Skeletal muscle tissue (tissue), 4 donors: ENCODE measurements around the gene MARCHF10. TPM values are rescaled to one million over a fixed set of nuclear protein-coding genes. Genes with fewer than 3 reads are reported as not detected.
"Not testable (repeated sequence)": the region's sequence is repeated elsewhere in the genome, so short reads cannot be mapped to it uniquely, and the experiment has no call there.

Experiments
- H3K27ac ChIP-seq: one replicate; pipeline ENCODE4 v1.7.0; 2013; ENCODE audit warnings: mild to moderate bottlenecking, low read depth, low read length, inconsistent platforms
- H3K27me3 ChIP-seq, 3 donors: one replicate each; pipeline ENCODE4 v1.7.0; 2013; ENCODE audit warnings: low read length in 3 of 3; ENCODE audit not compliant: control insufficient read depth in 3 of 3, insufficient read depth in 3 of 3
- H3K36me3 ChIP-seq, 3 donors: one replicate each; pipeline ENCODE4 v1.7.0; 2013; ENCODE audit warnings: low read length in 3 of 3; ENCODE audit not compliant: control insufficient read depth in 3 of 3, insufficient read depth in 3 of 3
- H3K4me1 ChIP-seq, 3 donors: one replicate each; pipeline ENCODE4 v1.7.0; 2013; ENCODE audit warnings: low read length in 3 of 3, mild to moderate bottlenecking in 3 of 3; ENCODE audit not compliant: control insufficient read depth in 3 of 3, insufficient read depth in 3 of 3
- H3K4me3 ChIP-seq, 3 donors: one replicate each; pipeline ENCODE4 v1.7.0; 2013; ENCODE audit warnings: low read length in 3 of 3
- H3K9ac ChIP-seq, 3 donors: one replicate each; pipeline ENCODE4 v1.7.0; 2013; ENCODE audit warnings: low read length in 3 of 3, mild to moderate bottlenecking in 3 of 3, moderate library complexity in 2 of 3, low read depth in 1 of 3
- H3K9me3 ChIP-seq, 3 donors: one replicate each; pipeline ENCODE4 v1.7.0; 2013; ENCODE audit warnings: low read length in 3 of 3; ENCODE audit not compliant: control insufficient read depth in 3 of 3
- total RNA-seq: library from RNA; depleted of rRNA; stranded (reverse); fragments of >200 nt; gene quantifications from one replicate; pipeline ENCODE4 v1.2.3, GENCODE V29; 2014
- donor health status: Osteomylitis.

MARCHF10 gene, protein sequence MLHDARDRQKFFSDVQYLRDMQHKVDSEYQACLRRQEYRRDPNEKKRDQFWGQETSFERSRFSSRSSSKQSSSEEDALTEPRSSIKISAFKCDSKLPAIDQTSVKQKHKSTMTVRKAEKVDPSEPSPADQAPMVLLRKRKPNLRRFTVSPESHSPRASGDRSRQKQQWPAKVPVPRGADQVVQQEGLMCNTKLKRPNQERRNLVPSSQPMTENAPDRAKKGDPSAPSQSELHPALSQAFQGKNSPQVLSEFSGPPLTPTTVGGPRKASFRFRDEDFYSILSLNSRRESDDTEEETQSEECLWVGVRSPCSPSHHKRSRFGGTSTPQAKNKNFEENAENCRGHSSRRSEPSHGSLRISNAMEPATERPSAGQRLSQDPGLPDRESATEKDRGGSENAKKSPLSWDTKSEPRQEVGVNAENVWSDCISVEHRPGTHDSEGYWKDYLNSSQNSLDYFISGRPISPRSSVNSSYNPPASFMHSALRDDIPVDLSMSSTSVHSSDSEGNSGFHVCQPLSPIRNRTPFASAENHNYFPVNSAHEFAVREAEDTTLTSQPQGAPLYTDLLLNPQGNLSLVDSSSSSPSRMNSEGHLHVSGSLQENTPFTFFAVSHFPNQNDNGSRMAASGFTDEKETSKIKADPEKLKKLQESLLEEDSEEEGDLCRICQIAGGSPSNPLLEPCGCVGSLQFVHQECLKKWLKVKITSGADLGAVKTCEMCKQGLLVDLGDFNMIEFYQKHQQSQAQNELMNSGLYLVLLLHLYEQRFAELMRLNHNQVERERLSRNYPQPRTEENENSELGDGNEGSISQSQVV
- not detected for total RNA-seq

GRCh38 chr17:62807812-62808575 is at the start of gene MARCHF10:
Gene MARCHF10, minus strand, starts transcription at chr17:62808314. Its CDS starts 6,579 bp downstream, at chr17:62801735.
- no peak within 1 kb of the TSS for H3K4me3 ChIP-seq
- H3K9me3 ChIP-seq: no peaks in the 10 kb centered on the region
- no peak within 1 kb of the TSS for H3K9ac ChIP-seq
- no peaks in the 10 kb centered on the region for H3K36me3 ChIP-seq
- H3K27ac ChIP-seq: no peak within 1 kb of the TSS
- peaks cover 2 to 12% (median 8%) of the 10 kb centered on the region in 3 donors for H3K27me3 ChIP-seq
- no peaks in the 10 kb centered on the region for H3K4me1 ChIP-seq

DNA sequence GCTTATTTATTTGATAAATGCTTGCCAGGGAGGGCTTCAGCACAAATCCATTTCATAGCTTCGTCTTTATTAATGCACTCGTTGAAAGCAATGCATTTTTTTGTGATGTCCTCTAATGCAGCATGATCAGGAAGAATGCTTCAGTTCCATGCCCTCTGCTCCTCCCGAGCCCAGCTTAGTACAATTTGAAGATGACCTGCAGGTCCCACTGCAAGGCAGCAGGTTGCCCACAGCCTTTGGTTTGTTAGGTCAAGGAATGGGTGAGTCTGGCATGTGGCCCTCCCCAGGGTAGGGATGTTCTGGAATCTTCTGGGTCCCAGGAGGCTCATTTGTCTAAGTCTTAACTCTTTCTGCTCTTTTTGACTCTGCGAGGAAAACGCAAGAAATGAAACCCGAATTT is 49.4 kb upstream of the MARCHF10 start:
- no peak overlapping the region for H3K27ac ChIP-seq
- H3K36me3 ChIP-seq: no peaks in the 10 kb centered on the region
- no peak overlapping the region for H3K9ac ChIP-seq
- H3K4me1 ChIP-seq: no peaks in the 10 kb centered on the region
- H3K27me3 ChIP-seq: no peaks in the 10 kb centered on the region
- no peaks in the 10 kb centered on the region for H3K9me3 ChIP-seq
- H3K4me3 ChIP-seq: no peak overlapping the region

DNA sequence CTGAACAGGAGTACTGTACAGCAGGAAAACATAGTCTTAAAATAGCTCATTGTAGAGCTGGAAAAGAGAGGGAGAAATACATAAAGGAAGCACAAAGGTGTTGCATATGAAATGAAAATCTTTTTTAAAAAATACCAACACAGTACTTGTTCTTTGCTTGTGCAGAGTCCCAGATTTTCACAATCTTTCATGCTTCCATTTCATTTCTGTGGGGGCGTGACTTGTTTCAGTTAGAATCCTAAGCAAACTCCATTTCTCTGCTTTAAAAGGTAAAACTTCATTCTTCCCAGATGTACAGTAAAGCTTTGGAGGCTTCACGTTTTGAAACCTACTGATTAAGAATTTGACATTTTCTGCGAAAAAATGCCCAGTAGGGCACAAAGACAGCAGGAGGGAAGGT is 48.5 kb upstream of the MARCHF10 start:
- no peak overlapping the region for H3K9ac ChIP-seq
- H3K9me3 ChIP-seq: no peaks in the 10 kb centered on the region
- no peaks in the 10 kb centered on the region for H3K4me1 ChIP-seq
- no peaks in the 10 kb centered on the region for H3K27me3 ChIP-seq
- H3K36me3 ChIP-seq: no peaks in the 10 kb centered on the region
- H3K27ac ChIP-seq: no peak overlapping the region
- H3K4me3 ChIP-seq: no peak overlapping the region

DNA sequence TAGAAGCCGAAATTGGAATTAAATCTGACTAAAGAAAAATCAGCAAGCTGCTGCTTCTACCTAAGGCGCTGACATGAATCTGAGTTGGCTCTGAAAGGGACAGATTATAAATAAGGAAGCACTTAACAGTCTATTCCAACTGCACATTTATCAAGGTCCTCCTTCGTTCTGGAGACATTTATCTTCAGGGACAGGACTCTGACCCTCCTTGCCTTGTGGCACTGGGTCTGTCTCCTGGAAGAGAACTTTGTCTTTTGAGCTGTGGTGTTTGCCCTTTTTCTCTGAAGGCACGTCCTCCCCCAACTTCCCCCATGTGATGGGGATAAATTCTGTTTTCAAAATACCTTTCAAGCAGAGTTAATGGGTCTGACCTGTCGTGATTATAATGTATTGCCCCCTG is 47.0 kb upstream of the MARCHF10 start:
- no peak overlapping the region for H3K27ac ChIP-seq
- H3K4me3 ChIP-seq: no peak overlapping the region
- H3K9me3 ChIP-seq: no peaks in the 10 kb centered on the region
- H3K36me3 ChIP-seq: no peaks in the 10 kb centered on the region
- no peaks in the 10 kb centered on the region for H3K27me3 ChIP-seq
- H3K9ac ChIP-seq: no peak overlapping the region
- H3K4me1 ChIP-seq: no peaks in the 10 kb centered on the region

DNA sequence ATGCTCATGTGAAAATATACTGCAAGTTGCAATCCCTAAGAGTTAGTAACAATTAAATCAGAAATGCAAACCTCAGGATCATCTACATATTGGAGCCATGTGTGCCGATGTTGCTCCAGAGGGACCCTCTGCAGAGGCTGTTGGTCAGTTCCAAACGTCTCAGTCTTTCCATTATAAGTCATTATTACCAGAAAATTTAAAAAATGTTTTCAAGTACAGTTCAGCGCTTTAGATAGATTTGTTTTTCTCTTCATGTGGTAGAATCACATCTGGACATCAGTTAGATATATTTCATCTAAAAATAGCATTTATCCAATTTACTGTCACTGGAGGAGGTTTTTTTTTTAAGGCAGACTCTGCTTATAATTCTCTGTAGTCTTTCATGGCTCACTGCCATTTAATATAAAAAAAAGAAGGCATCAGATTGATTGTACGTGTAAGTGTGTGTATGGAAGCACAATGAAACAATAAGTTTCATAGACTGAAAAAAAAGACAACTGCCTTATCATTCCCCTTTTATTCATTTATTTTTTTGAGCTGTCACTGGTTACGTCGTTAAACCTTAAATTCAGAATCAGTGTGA is 46.1 kb upstream of the MARCHF10 start:
- Histone ChIP-seq H3K36me3 (no peaks in the 10 kb centered on the region), H3K4me3 (no peak overlapping the region), H3K4me1 (no peaks in the 10 kb centered on the region), H3K9me3 (no peaks in the 10 kb centered on the region), H3K27ac (no peak overlapping the region), H3K9ac (no peak overlapping the region), H3K27me3 (no peaks in the 10 kb centered on the region)

DNA sequence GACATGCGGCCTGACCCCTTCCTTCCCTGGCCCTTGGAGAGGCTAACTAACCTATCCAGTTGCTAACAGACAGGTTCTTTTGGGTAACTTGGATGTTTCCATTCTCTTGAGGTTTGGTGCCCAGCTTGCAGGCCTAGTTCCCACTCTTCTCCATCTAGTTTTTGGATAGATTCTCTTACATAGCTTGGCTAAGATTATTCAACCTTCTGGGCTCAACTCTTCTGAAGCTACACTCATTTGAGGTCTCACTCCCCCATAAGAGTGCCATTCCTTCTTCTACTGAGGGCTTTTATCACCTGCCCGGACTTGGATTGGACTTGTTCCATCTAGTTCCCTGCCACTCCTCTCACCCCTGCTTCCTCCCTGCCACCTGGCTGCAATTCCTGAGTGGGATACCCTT is 44.1 kb upstream of the MARCHF10 start:
- Histone ChIP-seq H3K27me3 (no peaks in the 10 kb centered on the region), H3K36me3 (no peaks in the 10 kb centered on the region), H3K4me3 (no peak overlapping the region), H3K4me1 (no peaks in the 10 kb centered on the region), H3K27ac (no peak overlapping the region), H3K9me3 (no peaks in the 10 kb centered on the region), H3K9ac (no peak overlapping the region)

- not testable (repeated sequence) for H3K27me3 ChIP-seq, H3K9me3 ChIP-seq, H3K4me1 ChIP-seq, H3K4me3 ChIP-seq, H3K9ac ChIP-seq, H3K27ac ChIP-seq, H3K36me3 ChIP-seq
Measured at GRCh38 chr17:62849591-62850415, 41.7 kb upstream of the MARCHF10 start.

DNA sequence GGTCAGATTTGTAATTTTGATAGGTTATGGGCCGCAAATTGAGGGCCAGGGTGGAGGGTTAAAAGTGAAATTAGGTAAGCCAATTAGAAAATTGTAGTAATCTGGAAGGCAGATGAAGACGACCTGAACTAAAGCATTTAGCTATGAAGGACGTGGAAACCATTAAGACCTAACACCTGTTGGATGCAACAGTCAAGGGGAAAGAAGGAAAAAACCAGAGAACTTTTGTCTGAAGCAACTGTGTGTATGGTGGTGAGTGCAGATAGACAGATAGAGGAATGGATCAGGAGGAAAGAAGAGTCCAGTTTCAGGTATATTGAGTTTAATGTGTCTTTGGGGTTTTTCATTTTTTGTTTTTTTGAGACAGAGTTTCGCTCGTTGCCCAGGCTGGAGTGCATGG is 40.2 kb upstream of the MARCHF10 start:
- Histone ChIP-seq H3K36me3 (no peaks in the 10 kb centered on the region), H3K4me3 (no peak overlapping the region), H3K27ac (no peak overlapping the region), H3K9ac (no peak overlapping the region), H3K4me1 (no peaks in the 10 kb centered on the region), H3K9me3 (no peaks in the 10 kb centered on the region), H3K27me3 (no peaks in the 10 kb centered on the region)

DNA sequence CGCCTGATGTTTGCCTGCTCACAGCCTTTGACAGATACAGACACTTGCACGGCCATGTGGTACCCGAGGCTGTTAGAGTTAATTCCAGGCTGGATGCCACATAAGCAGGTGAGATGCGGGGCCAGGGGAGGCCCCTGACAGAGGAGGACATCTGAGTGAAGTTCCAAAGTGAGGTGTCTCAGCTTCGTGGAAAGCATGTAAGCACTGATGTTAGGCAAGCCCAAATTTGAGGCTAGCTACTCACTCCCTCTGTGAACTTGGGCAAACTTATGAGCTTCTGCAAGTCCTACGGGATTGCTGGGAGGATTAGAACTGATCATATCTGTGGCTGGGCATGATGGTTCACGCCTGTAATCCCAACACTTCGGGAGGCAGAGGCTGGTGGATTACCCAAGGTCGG is 39.3 kb upstream of the MARCHF10 start:
- H3K9me3 ChIP-seq: no peaks in the 10 kb centered on the region
- no peaks in the 10 kb centered on the region for H3K36me3 ChIP-seq
- H3K27ac ChIP-seq: no peak overlapping the region
- H3K4me1 ChIP-seq: no peaks in the 10 kb centered on the region
- no peak overlapping the region for H3K9ac ChIP-seq
- H3K4me3 ChIP-seq: no peak overlapping the region
- no peaks in the 10 kb centered on the region for H3K27me3 ChIP-seq
